ENCODE measurements around the gene AKIRIN2.

DNA sequence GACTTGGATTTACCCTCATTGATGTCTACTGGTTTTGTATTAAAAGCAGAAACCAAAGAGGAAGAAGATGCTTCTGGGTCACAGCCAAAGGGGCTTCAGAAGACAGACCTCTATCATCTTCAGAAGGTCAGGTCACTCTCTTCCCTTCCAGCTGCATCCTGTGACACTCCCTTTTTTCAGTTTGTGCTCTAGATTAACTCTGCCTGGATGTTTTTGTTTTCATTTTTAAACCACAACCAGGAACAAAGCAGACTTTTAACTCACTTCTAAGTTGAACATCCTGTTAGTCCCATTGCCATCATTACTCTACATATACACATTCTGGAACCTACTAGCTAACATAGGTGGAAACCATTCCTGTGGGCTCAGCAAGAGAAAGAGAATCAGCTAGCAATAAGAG, 45.2 kb downstream of the AKIRIN2 start:
- TF ChIP-seq, protein P1, sequence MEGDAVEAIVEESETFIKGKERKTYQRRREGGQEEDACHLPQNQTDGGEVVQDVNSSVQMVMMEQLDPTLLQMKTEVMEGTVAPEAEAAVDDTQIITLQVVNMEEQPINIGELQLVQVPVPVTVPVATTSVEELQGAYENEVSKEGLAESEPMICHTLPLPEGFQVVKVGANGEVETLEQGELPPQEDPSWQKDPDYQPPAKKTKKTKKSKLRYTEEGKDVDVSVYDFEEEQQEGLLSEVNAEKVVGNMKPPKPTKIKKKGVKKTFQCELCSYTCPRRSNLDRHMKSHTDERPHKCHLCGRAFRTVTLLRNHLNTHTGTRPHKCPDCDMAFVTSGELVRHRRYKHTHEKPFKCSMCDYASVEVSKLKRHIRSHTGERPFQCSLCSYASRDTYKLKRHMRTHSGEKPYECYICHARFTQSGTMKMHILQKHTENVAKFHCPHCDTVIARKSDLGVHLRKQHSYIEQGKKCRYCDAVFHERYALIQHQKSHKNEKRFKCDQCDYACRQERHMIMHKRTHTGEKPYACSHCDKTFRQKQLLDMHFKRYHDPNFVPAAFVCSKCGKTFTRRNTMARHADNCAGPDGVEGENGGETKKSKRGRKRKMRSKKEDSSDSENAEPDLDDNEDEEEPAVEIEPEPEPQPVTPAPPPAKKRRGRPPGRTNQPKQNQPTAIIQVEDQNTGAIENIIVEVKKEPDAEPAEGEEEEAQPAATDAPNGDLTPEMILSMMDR (IDR thresholded peaks at IDR 0.05; ENCODE audit: poor library complexity): no peak
- no peak for TF ChIP-seq EZH2 (IDR thresholded peaks at IDR 0.05; ENCODE audit: borderline replicate concordance)
- TF ChIP-seq EZH2phosphoT487 (IDR thresholded peaks at IDR 0.05; ENCODE audit: low read depth, severe bottlenecking, unreplicated experiment): no peak
